Body of pancreas (tissue), 4 donors: ENCODE measurements around the gene NFKB2. TPM values are rescaled to one million over a fixed set of nuclear protein-coding genes. Genes with fewer than 3 reads are reported as not detected.
A peak's percentile ranks its signal among the peaks of the same experiment; 100 is the strongest.

Experiments used
- ATAC-seq: fragments of 150-250 bp; one replicate; pipeline ENCODE4 v1.9.1; 2016
- DNase-seq, 4 donors: peaks; one replicate each; pipeline ENCODE4 v3.0.0-alpha.2; 2019
- H3K27ac ChIP-seq, 4 donors: fragments of 200-600 bp; sonication (generic); 1 replicate in 3 of 4; 2 replicates in 1 of 4; pipeline versions ENCODE4 v1.5.1 to v1.6.1; 2016 to 2019; ENCODE audit warnings: mild to moderate bottlenecking in 1 of 4, mixed read lengths in 1 of 4, moderate library complexity in 1 of 4
- H3K27me3 ChIP-seq, 2 donors: fragments of 200-600 bp; sonication (generic); one replicate each; pipeline ENCODE4 v1.6.0; 2016; ENCODE audit warnings: mild to moderate bottlenecking in 1 of 2
- H3K36me3 ChIP-seq, 2 donors: fragments of 200-600 bp; sonication (generic); replicated peaks in 1 of 2; 2 replicates each; pipeline ENCODE4 v1.5.1; 2016; ENCODE audit warnings: low read depth in 2 of 2; ENCODE audit not compliant: insufficient read depth in 1 of 2
- H3K4me1 ChIP-seq: fragments of 200-600 bp; sonication (generic); one replicate; pipeline ENCODE4 v1.6.0; 2016
- H3K4me3 ChIP-seq, 2 donors: fragments of 200-600 bp; sonication (generic); 1 replicate in 1 of 2; 2 replicates in 1 of 2; pipeline ENCODE4 v1.5.1; 2016 to 2019
- H3K9me3 ChIP-seq, 3 donors: fragments of 200-600 bp; sonication (generic); 1 replicate in 2 of 3; 2 replicates in 1 of 3; pipeline ENCODE4 v1.5.1; 2016
- POLR2A ChIP-seq, 3 donors: fragments of 450-650 bp; IDR thresholded peaks; one replicate each; pipeline ENCODE4 v1.6.1; 2016; ENCODE audit warnings: antibody characterized with exemption in 3 of 3, mild to moderate bottlenecking in 2 of 3
- WGBS, 2 donors: methylation state at CpG; one replicate each; pipeline ENCODE4 v1.1.5; 2017; 5-methylcytosine and 5-hydroxymethylcytosine counted together
- intact Hi-C: fragments of 100-400 bp; cut with DNase I; formaldehyde crosslinking; loops from one replicate; pipeline ENCODE4 v1.15.1; 2023
- microRNA counts, 2 donors: library from miRNA; unstranded; fragments of <30 nt; microRNA quantifications; one replicate each; lab custom pipeline; 2017
- microRNA-seq, 2 donors: library from miRNA; unstranded; fragments of <30 nt; microRNA quantifications; one replicate each; pipeline ENCODE4, GENCODE V29; 2016; ENCODE audit warnings: borderline number of aligned reads in 2 of 2, borderline replicate concordance in 2 of 2
- small RNA-seq: library from RNA; depleted of rRNA; stranded (forward); fragments of <200 nt; gene quantifications from one replicate; pipeline ENCODE3, GENCODE V24; 2016
- total RNA-seq, 2 donors: library from RNA; depleted of rRNA; stranded (reverse); fragments of >200 nt; gene quantifications; one replicate each; pipeline ENCODE4 v1.1.0, GENCODE V29; 2016
- TF ChIP-seq, protein P1 (sequence below), 7 experiments: fragments of 450-650 bp in 4 of 7; fragments of 200-600 bp in 3 of 7; sonication (generic) in 3 of 7; IDR thresholded peaks; one replicate each; pipeline ENCODE4 v1.5.1; 2016 to 2019; ENCODE audit warnings: antibody characterized with exemption in 7 of 7

NFKB2 gene
- total RNA-seq, 2 donors from 2014 or later: 17.9 to 30.0 TPM

DNA sequence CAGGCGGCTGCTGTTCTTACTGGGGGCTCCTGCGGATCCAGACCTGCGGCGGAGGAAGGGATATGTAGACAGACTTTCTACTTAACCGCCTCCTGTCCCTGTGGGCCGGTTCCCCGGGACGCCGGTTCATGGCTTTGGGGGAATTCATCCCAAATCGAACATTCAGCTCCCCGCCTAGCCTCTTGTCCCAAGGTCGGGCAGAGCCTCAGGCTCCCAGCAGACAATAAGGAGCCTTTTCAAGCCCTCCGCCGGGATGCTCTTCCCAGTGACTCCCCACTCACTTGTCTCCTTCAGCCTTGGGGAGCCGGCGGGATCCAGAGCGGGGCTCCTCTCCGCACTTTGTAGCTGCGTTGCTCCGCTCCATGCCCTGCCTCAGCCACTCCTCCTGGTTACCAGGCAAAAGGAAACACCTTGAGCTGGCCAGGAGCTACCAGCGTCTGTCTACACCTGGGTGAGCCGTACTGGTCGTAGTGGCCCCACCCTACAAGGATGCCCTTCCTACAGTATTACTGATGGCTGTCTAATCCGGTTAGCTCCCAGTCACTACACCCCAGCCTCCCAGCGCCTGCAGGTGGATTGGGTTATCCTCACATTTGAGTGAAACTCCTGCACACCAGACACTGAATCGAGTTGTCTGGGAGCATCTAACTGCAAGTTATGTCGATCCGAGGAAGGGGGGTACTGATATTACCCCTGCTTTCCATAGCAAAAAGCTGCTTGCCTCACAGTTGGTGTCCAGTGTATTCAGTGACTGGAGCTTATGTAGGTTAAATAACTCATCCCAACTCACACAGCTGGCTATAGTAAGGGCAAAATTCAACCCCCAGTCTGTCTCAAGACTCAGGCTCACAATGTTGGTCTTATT lies 55.8 kb downstream of the NFKB2 start, which contains the start of gene C10orf95:
TSS of gene C10orf95 (minus strand) at position 439 of the 865 bp plus-strand sequence. CDS start 450 bp downstream, outside the sequence.
- 12 to 22% methylated on average over 14 to 28 of the region's 28 CpGs for WGBS, 2 donors
- peak; percentile 7 for ATAC-seq

More for the DNA sequence above, 55.8 kb downstream of the NFKB2 start, which contains the start of gene C10orf95:
- no peaks in the 10 kb centered on the region for H3K36me3 ChIP-seq
- DNase-seq: peak; percentile 34 to 52 (median 50)
- intact Hi-C loops: no loop called here
- H3K27ac ChIP-seq: peak within 1 kb of the TSS; percentile 71 to 92 (median 84)
- peaks cover 0 to 4% (median 0%) of the 10 kb centered on the region in 3 donors for H3K9me3 ChIP-seq
- H3K4me3 ChIP-seq: peak within 1 kb of the TSS; percentile 57 to 89
- peaks cover 27% of the 10 kb centered on the region for H3K4me1 ChIP-seq
- H3K27me3 ChIP-seq: no peaks in the 10 kb centered on the region
- TF ChIP-seq, protein P1, sequence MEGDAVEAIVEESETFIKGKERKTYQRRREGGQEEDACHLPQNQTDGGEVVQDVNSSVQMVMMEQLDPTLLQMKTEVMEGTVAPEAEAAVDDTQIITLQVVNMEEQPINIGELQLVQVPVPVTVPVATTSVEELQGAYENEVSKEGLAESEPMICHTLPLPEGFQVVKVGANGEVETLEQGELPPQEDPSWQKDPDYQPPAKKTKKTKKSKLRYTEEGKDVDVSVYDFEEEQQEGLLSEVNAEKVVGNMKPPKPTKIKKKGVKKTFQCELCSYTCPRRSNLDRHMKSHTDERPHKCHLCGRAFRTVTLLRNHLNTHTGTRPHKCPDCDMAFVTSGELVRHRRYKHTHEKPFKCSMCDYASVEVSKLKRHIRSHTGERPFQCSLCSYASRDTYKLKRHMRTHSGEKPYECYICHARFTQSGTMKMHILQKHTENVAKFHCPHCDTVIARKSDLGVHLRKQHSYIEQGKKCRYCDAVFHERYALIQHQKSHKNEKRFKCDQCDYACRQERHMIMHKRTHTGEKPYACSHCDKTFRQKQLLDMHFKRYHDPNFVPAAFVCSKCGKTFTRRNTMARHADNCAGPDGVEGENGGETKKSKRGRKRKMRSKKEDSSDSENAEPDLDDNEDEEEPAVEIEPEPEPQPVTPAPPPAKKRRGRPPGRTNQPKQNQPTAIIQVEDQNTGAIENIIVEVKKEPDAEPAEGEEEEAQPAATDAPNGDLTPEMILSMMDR (IDR thresholded peaks at IDR 0.05): no peak
- TF ChIP-seq POLR2A (IDR thresholded peaks at IDR 0.05): peak in 1 of 3 donors; percentile 23

MicroRNAs encoded within 50 kb of the gene (microRNA counts, 767-probe panel; counts per million panel counts)
- 0 to 736 counts per million in 2 donors for microRNA hsa-miR-146b-3p (lab: Ali Mortazavi, UCI)
- 0 to 736 counts per million in 2 donors for microRNA hsa-miR-146b-5p (lab: Ali Mortazavi, UCI)

Small RNAs within 50 kb of the gene (microRNA-seq; reads per million reads assigned to microRNA genes)
- gene MIR146B: 811 to 1,359 reads per million in 2 donors

Small RNAs within 50 kb of the gene (small RNA-seq; reads per million reads assigned to genes)
- gene MIR146B: 2,025 reads per million, percentile 99 among the genes with 10 or more reads in this experiment

Other genes with a start within 250 kb of the NFKB2 start
- gene NOLC1, start 243.3 kb upstream of the NFKB2 start, total RNA-seq: 10 to 100 TPM; 26.0 to 33.7 TPM
- not detected for gene ELOVL3, start 169.4 kb upstream of the NFKB2 start, total RNA-seq
- gene PITX3, start 154.2 kb upstream of the NFKB2 start, total RNA-seq: not detected
- 10 to 100 TPM; 23.1 to 24.1 TPM for gene GBF1, start 150.2 kb upstream of the NFKB2 start, total RNA-seq
- gene PSD, start 23.1 kb downstream of the NFKB2 start, total RNA-seq: 1 to 10 TPM; 2.6 to 5.3 TPM
- gene FBXL15, start 25.1 kb downstream of the NFKB2 start, total RNA-seq: 10 to 100 TPM; 12.7 to 38.6 TPM
- gene CUEDC2, start 36.9 kb downstream of the NFKB2 start, total RNA-seq: 10 to 100 TPM; 30.3 to 35.5 TPM
- 1 to 10 TPM in 1 of 2 donors, under 1 TPM in 1; 0.66 to 4.2 TPM for gene C10orf95, start 55.8 kb downstream of the NFKB2 start, total RNA-seq
- gene ACTR1A, start 107.0 kb downstream of the NFKB2 start, total RNA-seq: 10 to 100 TPM; 35.5 to 55.0 TPM
- gene SUFU, start 108.3 kb downstream of the NFKB2 start, total RNA-seq: 1 to 10 TPM; 3.1 to 6.6 TPM
- gene TRIM8, start 248.8 kb downstream of the NFKB2 start, total RNA-seq: 100 to 1,000 TPM; 121 to 156 TPM